Vagina (tissue), 2 donors: Measurements from ENCODE around the gene GAS2L1. TPM values are rescaled to one million over a fixed set of nuclear protein-coding genes. Genes with fewer than 3 reads are reported as not detected.

Experiments used
- DNase-seq, 2 donors: peaks; one replicate each; pipeline ENCODE4 v3.0.0-alpha.2; 2017; ENCODE audit errors: extremely low spot score in 2 of 2
- H3K27ac ChIP-seq: fragments of 200-600 bp; sonication (generic); one replicate; pipeline ENCODE4 v1.5.1; 2019
- H3K27me3 ChIP-seq: fragments of 200-600 bp; sonication (generic); one replicate; pipeline ENCODE4 v1.5.1; 2019
- H3K36me3 ChIP-seq, 2 donors: fragments of 200-600 bp; sonication (generic); one replicate each; pipeline ENCODE4 v1.5.1; 2017 to 2019
- H3K4me1 ChIP-seq: fragments of 200-600 bp; sonication (generic); one replicate; pipeline ENCODE4 v1.5.1; 2019
- H3K4me3 ChIP-seq, 2 donors: fragments of 200-600 bp; sonication (generic); 1 replicate in 1 of 2; 2 replicates in 1 of 2; pipeline ENCODE4 v1.5.1; 2016 to 2019
- H3K9me3 ChIP-seq: fragments of 200-600 bp; sonication (generic); one replicate; pipeline ENCODE4 v1.5.1; 2019
- POLR2A ChIP-seq, 2 donors: fragments of 450-650 bp; IDR thresholded peaks; one replicate each; pipeline ENCODE4 v1.6.1; 2017; ENCODE audit warnings: antibody characterized with exemption in 2 of 2, mild to moderate bottlenecking in 2 of 2, moderate library complexity in 2 of 2
- POLR2AphosphoS5 ChIP-seq, 2 donors: sonication (generic); formaldehyde crosslinking; IDR thresholded peaks; one replicate each; pipeline ENCODE4 v1.9.0; 2017; ENCODE audit warnings: antibody characterized with exemption in 2 of 2, mild to moderate bottlenecking in 2 of 2, low read depth in 1 of 2; ENCODE audit not compliant: insufficient read depth in 1 of 2
- intact Hi-C: fragments of 100-400 bp; cut with DNase I; formaldehyde crosslinking; loops from one replicate; pipeline ENCODE4 v1.15.1; 2023
- total RNA-seq: library from RNA; depleted of rRNA; stranded (reverse); fragments of >200 nt; gene quantifications from one replicate; pipeline ENCODE4 v1.2.3, GENCODE V29; 2016
- TF ChIP-seq, protein P1 (sequence below), 3 experiments: fragments of 450-650 bp in 2 of 3; fragments of 200-600 bp in 1 of 3; sonication (generic) in 1 of 3; IDR thresholded peaks; one replicate each; pipeline ENCODE4 v1.5.1; 2017 to 2019; ENCODE audit warnings: antibody characterized with exemption in 3 of 3, mild to moderate bottlenecking in 2 of 3, moderate library complexity in 2 of 3

The GAS2L1 gene
- total RNA-seq, 1 donor from 2014 or later, result 17.4 TPM

DNA sequence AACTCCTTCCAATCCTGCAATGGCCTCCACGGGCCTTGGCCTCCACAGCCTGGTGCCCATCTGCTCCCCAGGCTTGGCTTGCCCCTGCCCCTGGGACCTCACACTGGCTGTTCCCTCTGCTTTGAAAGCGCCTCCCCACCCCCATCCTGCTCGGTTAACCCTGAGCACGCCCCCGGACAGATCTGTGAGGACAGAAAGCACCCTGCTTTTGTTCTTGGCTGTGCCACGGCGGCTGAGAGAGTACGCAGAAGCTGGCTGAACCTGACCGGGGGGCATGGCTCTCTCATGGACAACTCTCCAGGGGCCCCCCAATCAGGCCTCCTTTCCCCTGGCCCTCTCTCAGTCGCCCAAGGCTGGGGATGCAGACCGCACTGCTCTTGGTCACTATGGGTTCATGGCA is 29.2 kb downstream of the GAS2L1 start:
- Histone ChIP-seq H3K27ac (no peak overlapping the region), H3K27me3 (no peaks in the 10 kb centered on the region), H3K4me1 (peaks cover 8% of the 10 kb centered on the region), H3K36me3 (peaks cover 0 to 61% of the 10 kb centered on the region in 2 donors), H3K4me3 (no peak overlapping the region), H3K9me3 (no peaks in the 10 kb centered on the region)
- intact Hi-C loops, result no loop called here
- DNase-seq, result no peak
- no peak for TF ChIP-seq POLR2AphosphoS5 (IDR thresholded peaks at IDR 0.05; ENCODE audit: insufficient read depth in 1 of 2, low read depth in 1 of 2)
- TF ChIP-seq POLR2A (IDR thresholded peaks at IDR 0.05), result no peak
- TF ChIP-seq, protein P1, sequence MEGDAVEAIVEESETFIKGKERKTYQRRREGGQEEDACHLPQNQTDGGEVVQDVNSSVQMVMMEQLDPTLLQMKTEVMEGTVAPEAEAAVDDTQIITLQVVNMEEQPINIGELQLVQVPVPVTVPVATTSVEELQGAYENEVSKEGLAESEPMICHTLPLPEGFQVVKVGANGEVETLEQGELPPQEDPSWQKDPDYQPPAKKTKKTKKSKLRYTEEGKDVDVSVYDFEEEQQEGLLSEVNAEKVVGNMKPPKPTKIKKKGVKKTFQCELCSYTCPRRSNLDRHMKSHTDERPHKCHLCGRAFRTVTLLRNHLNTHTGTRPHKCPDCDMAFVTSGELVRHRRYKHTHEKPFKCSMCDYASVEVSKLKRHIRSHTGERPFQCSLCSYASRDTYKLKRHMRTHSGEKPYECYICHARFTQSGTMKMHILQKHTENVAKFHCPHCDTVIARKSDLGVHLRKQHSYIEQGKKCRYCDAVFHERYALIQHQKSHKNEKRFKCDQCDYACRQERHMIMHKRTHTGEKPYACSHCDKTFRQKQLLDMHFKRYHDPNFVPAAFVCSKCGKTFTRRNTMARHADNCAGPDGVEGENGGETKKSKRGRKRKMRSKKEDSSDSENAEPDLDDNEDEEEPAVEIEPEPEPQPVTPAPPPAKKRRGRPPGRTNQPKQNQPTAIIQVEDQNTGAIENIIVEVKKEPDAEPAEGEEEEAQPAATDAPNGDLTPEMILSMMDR (IDR thresholded peaks at IDR 0.05), result no peak

DNA sequence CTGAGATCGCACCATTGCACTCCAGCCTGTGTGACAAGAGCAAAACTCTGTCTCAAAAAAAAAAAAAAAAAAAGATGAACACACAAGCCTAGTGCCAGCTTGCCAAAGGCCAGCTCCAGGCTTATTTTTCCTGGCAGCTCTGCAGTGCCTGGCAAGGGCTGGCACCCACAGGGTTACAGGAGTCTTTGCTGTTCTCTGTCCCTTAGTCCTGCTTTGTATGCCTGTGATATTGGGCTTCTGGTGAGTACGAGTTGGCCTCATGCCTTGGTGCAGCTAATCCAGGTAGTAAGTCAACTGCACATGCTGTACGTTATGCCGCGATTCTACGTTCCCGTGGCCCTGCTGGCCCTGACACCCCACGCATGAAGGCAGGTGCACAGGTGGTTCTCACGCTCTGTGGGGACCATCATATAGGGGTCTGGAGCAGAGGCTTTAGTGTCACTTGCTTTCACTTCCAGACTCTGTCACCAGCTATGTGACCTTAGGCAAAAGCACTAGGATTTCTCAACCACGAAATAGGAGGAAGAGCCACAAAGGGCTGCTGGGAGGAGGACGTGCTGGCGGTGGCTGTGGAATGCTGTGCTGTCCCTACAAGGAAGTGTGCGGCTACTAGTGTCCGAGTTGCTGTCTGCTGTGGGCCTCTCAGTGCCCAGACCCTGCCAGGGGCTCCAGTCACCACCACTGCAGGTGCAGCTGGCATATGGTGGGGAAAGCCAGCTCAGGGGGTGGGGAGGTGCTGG is 30.5 kb downstream of the GAS2L1 start:
- no peaks in the 10 kb centered on the region for H3K4me1 ChIP-seq
- H3K4me3 ChIP-seq, result no peak overlapping the region
- no peak for DNase-seq
- H3K27ac ChIP-seq, result no peak overlapping the region
- H3K27me3 ChIP-seq, result no peaks in the 10 kb centered on the region
- intact Hi-C loops, result no loop called here
- TF ChIP-seq POLR2AphosphoS5 (IDR thresholded peaks at IDR 0.05; ENCODE audit: insufficient read depth in 1 of 2, low read depth in 1 of 2) (no peak), POLR2A (IDR thresholded peaks at IDR 0.05) (no peak)
- TF ChIP-seq, protein P1 (IDR thresholded peaks at IDR 0.05), result no peak
- peaks cover 0 to 73% of the 10 kb centered on the region in 2 donors for H3K36me3 ChIP-seq
- H3K9me3 ChIP-seq, result no peaks in the 10 kb centered on the region

DNA sequence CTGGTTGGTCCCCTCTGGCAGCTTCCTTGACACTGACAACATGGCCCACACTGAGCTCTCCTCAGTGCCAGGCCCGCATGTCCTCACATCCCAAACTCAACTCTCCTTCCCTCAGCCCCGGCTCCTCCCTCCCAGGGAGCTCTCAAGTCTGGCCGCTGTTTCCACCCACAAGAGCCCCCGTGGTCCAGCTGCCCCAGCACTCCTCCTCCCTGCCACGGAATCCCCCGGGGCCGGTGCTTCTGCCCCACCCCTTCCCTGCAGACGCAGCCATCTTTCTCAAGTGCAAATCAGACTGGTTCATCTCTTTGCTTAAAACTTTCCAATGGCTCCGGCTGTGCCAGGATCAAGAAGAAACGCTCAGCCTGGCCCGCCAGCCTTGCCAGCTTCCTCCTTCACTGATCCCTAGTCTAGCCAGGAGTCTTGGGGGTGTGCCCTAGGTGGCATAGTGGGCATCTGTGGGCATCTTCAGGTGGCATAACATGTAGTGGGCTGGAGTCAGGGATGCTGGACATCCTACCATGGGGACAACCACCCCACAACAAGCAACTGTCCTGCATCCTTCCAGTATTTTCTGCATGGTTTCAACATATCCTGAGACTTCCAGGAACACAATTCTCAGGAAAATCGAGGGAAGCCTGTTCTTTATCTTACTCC is 31.3 kb downstream of the GAS2L1 start:
- Histone ChIP-seq H3K4me1 (no peaks in the 10 kb centered on the region), H3K27me3 (no peaks in the 10 kb centered on the region), H3K27ac (no peak overlapping the region), H3K9me3 (no peaks in the 10 kb centered on the region), H3K4me3 (no peak overlapping the region), H3K36me3 (peaks cover 0 to 79% of the 10 kb centered on the region in 2 donors)
- TF ChIP-seq POLR2AphosphoS5 (IDR thresholded peaks at IDR 0.05; ENCODE audit: insufficient read depth in 1 of 2, low read depth in 1 of 2) (no peak), POLR2A (IDR thresholded peaks at IDR 0.05) (no peak)
- TF ChIP-seq, protein P1 (IDR thresholded peaks at IDR 0.05), result no peak
- intact Hi-C loops, result no loop called here
- no peak for DNase-seq

DNA sequence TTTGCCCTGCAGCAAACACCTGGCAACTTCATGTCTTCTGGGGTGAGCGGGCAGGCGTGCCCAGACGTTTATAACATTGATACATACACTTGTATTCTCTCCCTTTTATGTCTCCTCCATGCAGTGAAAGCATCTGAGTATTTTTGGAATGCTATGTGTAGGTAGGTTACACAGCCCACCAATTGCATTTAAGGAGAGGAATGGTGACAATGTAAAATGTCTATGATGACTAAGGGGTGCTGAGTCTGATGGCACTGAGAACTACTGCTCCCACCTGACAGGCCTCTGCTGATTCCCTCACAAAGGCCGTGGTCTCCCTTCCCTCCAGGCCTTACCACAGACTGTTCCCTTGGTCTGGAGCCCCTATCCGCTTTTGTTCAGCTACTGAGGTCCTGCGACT is 31.9 kb downstream of the GAS2L1 start:
- TF ChIP-seq POLR2AphosphoS5 (IDR thresholded peaks at IDR 0.05; ENCODE audit: insufficient read depth in 1 of 2, low read depth in 1 of 2), result no peak
- no peak for TF ChIP-seq POLR2A (IDR thresholded peaks at IDR 0.05)
- TF ChIP-seq, protein P1 (IDR thresholded peaks at IDR 0.05), result no peak
- intact Hi-C loops, result no loop called here
- H3K27ac ChIP-seq, result no peak overlapping the region
- H3K4me1 ChIP-seq, result no peaks in the 10 kb centered on the region
- H3K9me3 ChIP-seq, result no peaks in the 10 kb centered on the region
- peaks cover 0 to 78% of the 10 kb centered on the region in 2 donors for H3K36me3 ChIP-seq
- no peak for DNase-seq
- no peaks in the 10 kb centered on the region for H3K27me3 ChIP-seq
- no peak overlapping the region for H3K4me3 ChIP-seq
